ENCODE measurements around the gene TMEM107. TPM values are rescaled to one million over a fixed set of nuclear protein-coding genes. Genes with fewer than 3 reads are reported as not detected.

Gene TMEM107
- total and polyA plus RNA-seq, 2 donors (not counting 1 experiment from before 2014, with no cell fraction given), result 9.8 to 36.0 TPM

DNA sequence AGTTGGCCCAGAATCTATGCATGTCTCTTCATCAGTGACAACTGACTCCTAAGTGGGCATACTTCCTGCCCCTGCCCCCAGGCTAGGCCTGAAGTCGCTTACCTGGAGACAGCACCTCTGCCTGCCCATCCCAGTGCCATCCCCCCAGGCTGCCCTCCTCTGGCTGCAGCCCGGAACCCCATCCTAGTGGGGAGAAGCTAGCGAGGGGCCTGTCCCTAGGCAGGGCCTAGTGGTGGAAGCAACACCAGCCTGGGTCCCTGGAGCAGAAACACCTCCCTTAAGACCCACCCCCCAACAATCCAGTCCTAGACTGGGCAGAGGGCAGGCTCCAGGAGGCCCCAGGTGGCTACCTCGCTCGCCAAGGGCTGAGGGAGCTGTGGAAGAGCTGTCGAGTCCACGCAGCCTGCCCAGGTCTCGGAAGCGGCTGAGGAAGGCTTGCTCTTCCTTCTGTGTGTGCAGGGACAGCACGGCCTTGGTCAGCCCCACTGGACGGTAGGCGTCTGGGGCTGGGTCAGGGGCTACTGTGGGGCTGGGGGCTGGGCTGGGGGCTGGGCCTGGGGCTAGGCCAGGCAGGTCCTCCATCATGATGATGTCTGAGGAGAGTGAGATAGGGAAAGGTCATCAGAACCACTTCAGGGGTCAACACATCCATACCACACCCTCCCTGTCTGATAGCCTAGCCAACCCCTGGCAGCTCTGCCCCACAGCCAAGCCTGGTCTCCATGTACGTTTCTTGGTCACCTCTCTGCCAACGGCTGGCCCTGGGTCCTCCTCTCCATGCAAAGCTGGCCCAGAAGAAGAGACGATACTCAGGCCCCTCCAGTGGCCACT lies 31.6 kb downstream of the TMEM107 start:
- no peaks in the 10 kb centered on the region for H3K79me2 ChIP-seq (ENCODE audit: control insufficient read depth, insufficient read depth, low read length)
- H3K36me3 ChIP-seq (ENCODE audit: control insufficient read depth, insufficient read depth, low read length), result peaks cover 40% of the 10 kb centered on the region
- no peak overlapping the region for H3K4me2 ChIP-seq (ENCODE audit: extremely low read depth, insufficient read depth, low read length)
- no peak overlapping the region for H3K4me3 ChIP-seq (replicated peaks in 1 of 4; ENCODE audit: control extremely low read depth in 1 of 4, insufficient read depth in 1 of 4, low read depth in 3 of 4, low read length in 4 of 4)
- H2AFZ ChIP-seq (ENCODE audit: low read length), result no peak overlapping the region
- TF ChIP-seq CTCF (conservative IDR thresholded peaks at IDR 0.05 in 1 of 2, IDR thresholded peaks at IDR 0.05 in 1 of 2; ENCODE audit: low read depth in 1 of 2, low read length in 2 of 2) (no peak), EZH2 (IDR thresholded peaks at IDR 0.05; ENCODE audit: low read length, missing control alignments) (no peak)
- no peaks in the 10 kb centered on the region for H3K4me1 ChIP-seq (ENCODE audit: control insufficient read depth, extremely low read depth, insufficient read depth, low read length)
- DNase-seq (ENCODE audit: low read depth in 2 of 2), result no peak
- H3K9me3 ChIP-seq (ENCODE audit: control insufficient read depth, insufficient read depth, low read depth, low read length), result no peaks in the 10 kb centered on the region
- no peak overlapping the region for H3K27ac ChIP-seq (ENCODE audit: insufficient read depth, low read length)
- H3K9ac ChIP-seq (ENCODE audit: insufficient read depth, low read length), result no peak overlapping the region
- no peaks in the 10 kb centered on the region for H4K20me1 ChIP-seq (ENCODE audit: control insufficient read depth, extremely low read depth, insufficient read depth, low read length)
- H3K27me3 ChIP-seq (ENCODE audit: control insufficient read depth, insufficient read depth, low read length), result no peaks in the 10 kb centered on the region

GRCh38 chr17:8143581-8144400 lies 32.4 kb downstream of the TMEM107 start:
- Histone ChIP-seq H3K9ac (ENCODE audit: insufficient read depth, low read length) (no peak overlapping the region), H3K4me1 (ENCODE audit: control insufficient read depth, extremely low read depth, insufficient read depth, low read length) (no peaks in the 10 kb centered on the region), H3K4me3 (replicated peaks in 1 of 4; ENCODE audit: control extremely low read depth in 1 of 4, insufficient read depth in 1 of 4, low read depth in 3 of 4, low read length in 4 of 4) (no peak overlapping the region), H3K27me3 (ENCODE audit: control insufficient read depth, insufficient read depth, low read length) (no peaks in the 10 kb centered on the region), H3K4me2 (ENCODE audit: extremely low read depth, insufficient read depth, low read length) (no peak overlapping the region), H3K27ac (ENCODE audit: insufficient read depth, low read length) (no peak overlapping the region), H3K36me3 (ENCODE audit: control insufficient read depth, insufficient read depth, low read length) (peaks cover 37% of the 10 kb centered on the region), H3K79me2 (ENCODE audit: control insufficient read depth, insufficient read depth, low read length) (no peaks in the 10 kb centered on the region), H4K20me1 (ENCODE audit: control insufficient read depth, extremely low read depth, insufficient read depth, low read length) (no peaks in the 10 kb centered on the region), H3K9me3 (ENCODE audit: control insufficient read depth, insufficient read depth, low read depth, low read length) (no peaks in the 10 kb centered on the region), H2AFZ (ENCODE audit: low read length) (no peak overlapping the region)
- no peak for DNase-seq (ENCODE audit: low read depth in 2 of 2)
- TF ChIP-seq CTCF (conservative IDR thresholded peaks at IDR 0.05 in 1 of 2, IDR thresholded peaks at IDR 0.05 in 1 of 2; ENCODE audit: low read depth in 1 of 2, low read length in 2 of 2), result no peak
- TF ChIP-seq EZH2 (IDR thresholded peaks at IDR 0.05; ENCODE audit: low read length, missing control alignments), result no peak

DNA sequence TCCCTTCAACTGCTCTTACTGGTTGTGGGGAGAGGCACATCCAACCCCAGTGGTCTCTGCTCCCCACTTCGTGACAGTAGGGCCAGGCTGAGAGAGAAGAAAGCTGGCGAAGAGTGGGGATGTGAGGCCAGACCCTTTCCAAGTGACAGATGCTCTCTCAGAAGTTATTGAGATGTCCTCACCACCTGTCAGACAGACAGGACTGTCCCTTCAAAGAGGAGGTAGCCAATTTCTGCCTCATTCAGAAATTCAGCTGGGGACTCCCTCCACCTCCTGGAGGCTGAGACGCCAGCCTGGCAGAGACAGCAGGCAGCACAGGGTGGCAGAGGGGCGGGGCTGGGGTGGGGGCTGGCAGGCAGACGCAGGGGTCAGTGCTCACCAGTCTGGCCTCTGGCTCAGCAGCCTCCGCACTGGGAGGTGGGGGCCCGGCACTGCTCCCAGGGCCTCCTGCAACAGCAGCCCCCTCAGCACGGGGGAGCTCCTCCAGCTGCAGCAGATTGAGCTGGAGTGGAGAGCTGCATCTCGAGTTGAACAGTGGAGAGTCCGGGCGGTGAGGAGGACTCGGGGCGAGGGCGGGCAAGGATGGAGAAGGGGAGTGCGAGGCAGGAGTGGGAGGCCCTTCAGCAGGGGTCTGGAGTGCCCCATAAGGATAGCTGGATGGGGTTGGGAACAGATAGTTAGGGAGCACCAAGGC lies 33.1 kb downstream of the TMEM107 start:
- Histone ChIP-seq H2AFZ (ENCODE audit: low read length) (no peak overlapping the region), H3K27me3 (ENCODE audit: control insufficient read depth, insufficient read depth, low read length) (no peaks in the 10 kb centered on the region), H3K9ac (ENCODE audit: insufficient read depth, low read length) (no peak overlapping the region), H3K9me3 (ENCODE audit: control insufficient read depth, insufficient read depth, low read depth, low read length) (no peaks in the 10 kb centered on the region), H3K4me2 (ENCODE audit: extremely low read depth, insufficient read depth, low read length) (no peak overlapping the region), H3K79me2 (ENCODE audit: control insufficient read depth, insufficient read depth, low read length) (no peaks in the 10 kb centered on the region), H3K27ac (ENCODE audit: insufficient read depth, low read length) (no peak overlapping the region), H3K4me3 (replicated peaks in 1 of 4; ENCODE audit: control extremely low read depth in 1 of 4, insufficient read depth in 1 of 4, low read depth in 3 of 4, low read length in 4 of 4) (no peak overlapping the region), H3K36me3 (ENCODE audit: control insufficient read depth, insufficient read depth, low read length) (peaks cover 35% of the 10 kb centered on the region), H4K20me1 (ENCODE audit: control insufficient read depth, extremely low read depth, insufficient read depth, low read length) (no peaks in the 10 kb centered on the region), H3K4me1 (ENCODE audit: control insufficient read depth, extremely low read depth, insufficient read depth, low read length) (peaks cover 3% of the 10 kb centered on the region)
- no peak for DNase-seq (ENCODE audit: low read depth in 2 of 2)
- TF ChIP-seq CTCF (conservative IDR thresholded peaks at IDR 0.05 in 1 of 2, IDR thresholded peaks at IDR 0.05 in 1 of 2; ENCODE audit: low read depth in 1 of 2, low read length in 2 of 2) (no peak), EZH2 (IDR thresholded peaks at IDR 0.05; ENCODE audit: low read length, missing control alignments) (no peak)

Measured in fibroblast of lung (primary cell).